ENCODE results near the gene PCSK7.

GRCh38 chr11:117228091-117228490 is 3.8 kb downstream of the PCSK7 start:
- TF ChIP-seq CTCF (IDR thresholded peaks at IDR 0.05) = no peak
- TF ChIP-seq POLR2AphosphoS5 (IDR thresholded peaks at IDR 0.05) = no peak
- no peak for TF ChIP-seq POLR2A (IDR thresholded peaks at IDR 0.05)

Measured in prostate gland (tissue), 2 donors.